ENCODE results near the gene GOLGA6L2. TPM values are rescaled to one million over a fixed set of nuclear protein-coding genes. Genes with fewer than 3 reads are reported as not detected.
"Not testable (repeated sequence)": the region's sequence is repeated elsewhere in the genome, so short reads cannot be mapped to it uniquely, and the experiment has no call there.

The GOLGA6L2 gene
- total and polyA plus RNA-seq, 2 donors (not counting 3 experiments of a cell fraction or from before 2014, with no cell fraction given), result not detected

DNA sequence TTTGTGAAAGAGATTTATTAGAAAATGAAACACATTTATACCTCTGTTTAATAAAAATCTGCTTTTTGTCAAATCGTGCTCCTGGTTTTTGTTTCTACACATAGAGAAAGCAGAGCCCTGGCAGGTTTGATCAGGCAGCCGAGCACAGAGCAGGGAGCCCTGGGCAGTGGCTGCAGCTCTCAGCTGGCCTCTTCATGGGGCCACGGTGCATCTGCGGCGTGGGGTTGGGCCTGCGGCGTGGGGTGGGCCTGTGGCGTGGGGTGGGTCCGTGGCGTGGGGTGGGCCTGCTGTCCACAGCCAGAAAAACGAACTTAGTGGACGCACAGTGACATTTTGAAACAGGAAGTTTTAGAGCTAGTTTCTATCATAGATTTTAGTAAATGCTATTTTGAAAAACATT is 10.6 kb downstream of the GOLGA6L2 start:
- Histone ChIP-seq H3K4me3 (replicated peaks in 1 of 3; ENCODE audit: insufficient read depth in 1 of 3, low read depth in 1 of 3, low read length in 3 of 3) (no peak overlapping the region), H3K9me1 (replicated peaks; ENCODE audit: control insufficient read depth, extremely low read depth, insufficient read depth, low read length) (no peaks in the 10 kb centered on the region), H3K9ac (replicated peaks; ENCODE audit: extremely low read depth, insufficient read depth, low read length) (no peak overlapping the region), H4K20me1 (replicated peaks; ENCODE audit: control insufficient read depth, extremely low read depth, insufficient read depth, low read length) (no peaks in the 10 kb centered on the region), H3K36me3 (ENCODE audit: control insufficient read depth in 2 of 2, extremely low read depth in 1 of 2, insufficient read depth in 2 of 2, low read length in 2 of 2) (no peaks in the 10 kb centered on the region), H3K9me3 (replicated peaks; ENCODE audit: control insufficient read depth, insufficient read depth, low read length) (no peaks in the 10 kb centered on the region), H3K79me2 (ENCODE audit: control insufficient read depth, insufficient read depth, low read length) (no peaks in the 10 kb centered on the region), H3K4me1 (ENCODE audit: control insufficient read depth, extremely low read depth, insufficient read depth, low read length) (no peaks in the 10 kb centered on the region), H3K27ac (ENCODE audit: insufficient read depth, low read depth, low read length) (no peak overlapping the region), H3K4me2 (ENCODE audit: insufficient read depth, low read length) (no peak overlapping the region), H3K27me3 (ENCODE audit: control insufficient read depth in 2 of 2, insufficient read depth in 2 of 2, low read length in 2 of 2) (no peaks in the 10 kb centered on the region), H2AFZ (ENCODE audit: low read depth, low read length) (no peak overlapping the region)
- BruUV-seq (replicated peaks), result no TSS peak
- ChIA-PET POLR2A (no interaction called here), CTCF (no interaction called here)
- FAIRE-seq (no peak), DNase-seq (ENCODE audit: low read depth, low spot score) (no peak)
- intact Hi-C loops (cut with micrococcal nuclease) (no loop called here), dilution Hi-C loops (cut with MboI; ENCODE audit: extremely low pct_ligation_motif_present, low sequenced_read_pairs) (no loop called here)
- TF ChIP-seq POLR2A (IDR thresholded peaks at IDR 0.05; ENCODE audit: low read depth, low read length), result no peak
- TF ChIP-seq JUN (IDR thresholded peaks at IDR 0.05; ENCODE audit: borderline replicate concordance, insufficient read depth, insufficient read length, low read depth), result no peak
- no peak for TF ChIP-seq CTCF (IDR thresholded peaks at IDR 0.05; ENCODE audit: extremely low read depth in 1 of 2, insufficient read depth in 1 of 2, low read depth in 1 of 2, low read length in 2 of 2)
- TF ChIP-seq EZH2 (IDR thresholded peaks at IDR 0.05; ENCODE audit: borderline replicate concordance, low read depth, low read length, severe bottlenecking), result no peak
- no peak for TF ChIP-seq MAX (IDR thresholded peaks at IDR 0.05; ENCODE audit: insufficient read depth, insufficient read length)
- no peak for TF ChIP-seq POLR2AphosphoS5 (IDR thresholded peaks at IDR 0.05; ENCODE audit: insufficient read depth, low read depth, low read length)
- no peak for TF ChIP-seq FOS (IDR thresholded peaks at IDR 0.05; ENCODE audit: borderline replicate concordance, insufficient read depth, low read length)
- no peak for TF ChIP-seq MYC (IDR thresholded peaks at IDR 0.05; ENCODE audit: low read depth, low read length)
- TF ChIP-seq GATA2 (IDR thresholded peaks at IDR 0.05; ENCODE audit: insufficient read depth, insufficient read length, low read depth, low read length), result no peak

DNA sequence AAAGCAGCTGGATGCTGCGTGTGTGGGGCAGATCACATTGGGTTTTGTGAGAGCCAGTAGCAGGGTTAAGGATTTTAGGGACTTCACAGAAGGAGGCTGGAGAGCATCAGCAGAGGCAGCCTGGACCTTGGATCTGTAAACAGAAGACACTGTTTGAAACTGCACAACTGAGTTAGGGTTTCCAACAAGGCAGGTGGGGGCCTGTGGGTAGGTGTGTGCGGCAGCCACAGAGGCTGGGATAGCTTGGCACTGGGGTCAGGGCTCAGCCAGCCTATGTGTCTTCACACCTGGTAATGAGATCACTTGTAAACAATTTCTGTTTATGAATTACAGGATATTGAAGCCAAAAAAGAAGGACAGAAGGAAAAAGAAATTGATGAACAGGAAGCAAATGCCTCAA is 12.3 kb downstream of the GOLGA6L2 start:
- not testable (repeated sequence) for BruUV-seq (replicated peaks)

DNA sequence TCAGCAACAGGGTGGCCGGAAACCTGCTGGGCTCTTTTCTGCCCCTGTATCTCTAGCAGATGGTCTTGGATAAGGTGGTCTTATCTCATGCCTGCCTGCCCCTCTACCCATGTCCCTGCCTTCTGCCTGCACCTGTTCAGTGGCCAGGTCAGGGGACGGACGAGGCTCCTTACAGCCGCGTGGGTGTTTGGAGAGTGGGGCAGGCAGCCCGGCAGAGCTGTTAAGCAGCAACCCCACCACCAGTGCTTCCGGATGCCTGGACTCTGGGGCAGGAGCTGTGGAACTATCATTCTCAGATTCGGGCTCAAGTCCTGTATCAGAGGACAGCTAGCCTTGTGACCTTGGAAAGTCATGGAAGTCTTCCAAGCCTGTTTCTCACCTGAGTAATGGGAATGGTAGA is 21.7 kb downstream of the GOLGA6L2 start:
- CTCF ChIA-PET; H3K79me2 ChIP-seq (ENCODE audit: control insufficient read depth, insufficient read depth, low read length); H3K4me1 ChIP-seq (ENCODE audit: control insufficient read depth, extremely low read depth, insufficient read depth, low read length); dilution Hi-C loops (cut with MboI; ENCODE audit: extremely low pct_ligation_motif_present, low sequenced_read_pairs); BruUV-seq (replicated peaks); DNase-seq (ENCODE audit: low read depth, low spot score); H3K9me1 ChIP-seq (replicated peaks; ENCODE audit: control insufficient read depth, extremely low read depth, insufficient read depth, low read length); H2AFZ ChIP-seq (ENCODE audit: low read depth, low read length); H3K4me2 ChIP-seq (ENCODE audit: insufficient read depth, low read length); H3K27me3 ChIP-seq (ENCODE audit: control insufficient read depth in 2 of 2, insufficient read depth in 2 of 2, low read length in 2 of 2); intact Hi-C loops (cut with micrococcal nuclease); H3K27ac ChIP-seq (ENCODE audit: insufficient read depth, low read depth, low read length); H3K4me3 ChIP-seq (replicated peaks in 1 of 3; ENCODE audit: insufficient read depth in 1 of 3, low read depth in 1 of 3, low read length in 3 of 3); H4K20me1 ChIP-seq (replicated peaks; ENCODE audit: control insufficient read depth, extremely low read depth, insufficient read depth, low read length); FAIRE-seq; H3K9me3 ChIP-seq (replicated peaks; ENCODE audit: control insufficient read depth, insufficient read depth, low read length); POLR2A ChIA-PET; H3K9ac ChIP-seq (replicated peaks; ENCODE audit: extremely low read depth, insufficient read depth, low read length); H3K36me3 ChIP-seq (ENCODE audit: control insufficient read depth in 2 of 2, extremely low read depth in 1 of 2, insufficient read depth in 2 of 2, low read length in 2 of 2): not testable (repeated sequence)

More for the DNA sequence above, 12.3 kb downstream of the GOLGA6L2 start:
- H3K9me1 ChIP-seq (replicated peaks; ENCODE audit: control insufficient read depth, extremely low read depth, insufficient read depth, low read length); H3K27ac ChIP-seq (ENCODE audit: insufficient read depth, low read depth, low read length); dilution Hi-C loops (cut with MboI; ENCODE audit: extremely low pct_ligation_motif_present, low sequenced_read_pairs); H4K20me1 ChIP-seq (replicated peaks; ENCODE audit: control insufficient read depth, extremely low read depth, insufficient read depth, low read length); H2AFZ ChIP-seq (ENCODE audit: low read depth, low read length); H3K9ac ChIP-seq (replicated peaks; ENCODE audit: extremely low read depth, insufficient read depth, low read length); H3K27me3 ChIP-seq (ENCODE audit: control insufficient read depth in 2 of 2, insufficient read depth in 2 of 2, low read length in 2 of 2); H3K4me2 ChIP-seq (ENCODE audit: insufficient read depth, low read length); CTCF ChIA-PET; H3K79me2 ChIP-seq (ENCODE audit: control insufficient read depth, insufficient read depth, low read length); intact Hi-C loops (cut with micrococcal nuclease); H3K9me3 ChIP-seq (replicated peaks; ENCODE audit: control insufficient read depth, insufficient read depth, low read length); H3K36me3 ChIP-seq (ENCODE audit: control insufficient read depth in 2 of 2, extremely low read depth in 1 of 2, insufficient read depth in 2 of 2, low read length in 2 of 2); POLR2A ChIA-PET; H3K4me1 ChIP-seq (ENCODE audit: control insufficient read depth, extremely low read depth, insufficient read depth, low read length); FAIRE-seq; DNase-seq (ENCODE audit: low read depth, low spot score); H3K4me3 ChIP-seq (replicated peaks in 1 of 3; ENCODE audit: insufficient read depth in 1 of 3, low read depth in 1 of 3, low read length in 3 of 3): not testable (repeated sequence)
